OCI-LY7 (cell line): ENCODE measurements around the gene URB2. TPM values are rescaled to one million over a fixed set of nuclear protein-coding genes. Genes with fewer than 3 reads are reported as not detected.

Source experiments
- BruUV-seq: library from RNA; stranded (reverse); fragments of 400-500 nt; replicated peaks from 2 replicates; lab custom pipeline; 2021; lab: Mats Ljungman, UMichigan
- CTCF ChIA-PET: fragments of 300-600 bp; sonication (Branson Sonifier 250); formaldehyde crosslinking; loops from one replicate; lab custom pipeline; 2022; ENCODE audit warnings: antibody characterized with exemption; ENCODE audit not compliant: unreplicated experiment; lab: Charles Lee
- POLR2A ChIA-PET: fragments of 300-600 bp; sonication (Branson Sonifier 250); formaldehyde crosslinking; loops from one replicate; lab custom pipeline; 2022; ENCODE audit warnings: antibody characterized with exemption; lab: Charles Lee
- DNase-seq: peaks from one replicate; pipeline ENCODE4 v3.0.0-alpha.2; 2015; ENCODE audit warnings: low spot score
- H2AFZ ChIP-seq: fragments of 200-600 bp; sonication (generic), shearing (Covaris generic); 2 replicates; pipeline ENCODE4 v1.6.1; 2014; ENCODE audit warnings: mild to moderate bottlenecking, antibody characterized with exemption, low read length, moderate library complexity
- H3K27ac ChIP-seq: fragments of 200-600 bp; sonication (generic); 2 replicates; pipeline ENCODE4 v1.5.1; 2014; ENCODE audit warnings: mixed run types, low read depth, mild to moderate bottlenecking, moderate library complexity, low read length, inconsistent platforms; ENCODE audit not compliant: poor library complexity, severe bottlenecking
- H3K36me3 ChIP-seq: fragments of 200-600 bp; sonication (generic); 2 replicates; pipeline ENCODE4 v1.6.1; 2014; ENCODE audit warnings: mild to moderate bottlenecking, antibody characterized with exemption, low read length, moderate library complexity, mixed read lengths; ENCODE audit not compliant: insufficient read depth
- H3K4me1 ChIP-seq: fragments of 200-600 bp; sonication (generic); 2 replicates; pipeline ENCODE4 v1.5.1; 2014; ENCODE audit warnings: mild to moderate bottlenecking, low read length; ENCODE audit not compliant: insufficient read depth, poor library complexity, severe bottlenecking
- H3K4me2 ChIP-seq: fragments of 200-600 bp; sonication (generic); 2 replicates; pipeline ENCODE4 v1.6.1; 2014; ENCODE audit warnings: mild to moderate bottlenecking, low read length
- H3K4me3 ChIP-seq: fragments of 200-600 bp; sonication (generic); 2 replicates; pipeline ENCODE4 v1.5.1; 2014; ENCODE audit warnings: mild to moderate bottlenecking, low read depth, low read length; ENCODE audit not compliant: poor library complexity, severe bottlenecking
- H3K79me2 ChIP-seq: fragments of 200-600 bp; sonication (generic); 2 replicates; pipeline ENCODE4 v1.6.1; 2016; ENCODE audit warnings: low read depth, mild to moderate bottlenecking, low read length, moderate library complexity, mixed read lengths; ENCODE audit not compliant: insufficient read depth
- H3K9me2 ChIP-seq: fragments of 200-600 bp; sonication (generic); 2 replicates; pipeline ENCODE4 v1.6.1; 2016; ENCODE audit warnings: mild to moderate bottlenecking, low read length, mixed read lengths; ENCODE audit not compliant: insufficient read depth
- H3K9me3 ChIP-seq: fragments of 200-600 bp; sonication (generic); 2 replicates; pipeline ENCODE4 v1.6.1; 2014; ENCODE audit warnings: mild to moderate bottlenecking, mixed run types, low read length, mixed read lengths
- H4K20me1 ChIP-seq: fragments of 200-600 bp; sonication (generic); 2 replicates; pipeline ENCODE4 v1.6.1; 2014; ENCODE audit warnings: mild to moderate bottlenecking, antibody characterized with exemption, low read length, moderate library complexity, mixed read lengths; ENCODE audit not compliant: insufficient read depth
- EZH2phosphoT487 ChIP-seq: fragments of 200-600 bp; sonication (generic); IDR thresholded peaks from 2 replicates; pipeline ENCODE4 v1.6.1; 2018; ENCODE audit warnings: low read depth, borderline replicate concordance, mild to moderate bottlenecking, mixed run types, antibody characterized with exemption, low read length, moderate library complexity, mixed read lengths
- intact Hi-C: fragments of 100-400 bp; cut with micrococcal nuclease; formaldehyde crosslinking; loops from one replicate; pipeline ENCODE4 v1.10.0; 2022; ENCODE audit not compliant: unreplicated experiment
- total RNA-seq, 2 experiments: library from RNA; depleted of rRNA in 1 of 2; stranded (reverse); fragments of >200 nt in 1 of 2; shearing (Covaris generic) in 1 of 2; gene quantifications; 2 replicates each; pipeline ENCODE4 v1.2.3, GENCODE V29; 2014 to 2022
- TF ChIP-seq, protein P1 (sequence below): fragments of 200-600 bp; sonication (generic); conservative IDR thresholded peaks from 2 replicates; pipeline ENCODE4 v1.5.1; 2014; ENCODE audit warnings: mild to moderate bottlenecking, antibody characterized with exemption, low read length, moderate library complexity, mixed read lengths

URB2 gene
- total RNA-seq, 2 experiments from 2014 or later, result 25.1 to 30.2 TPM

DNA sequence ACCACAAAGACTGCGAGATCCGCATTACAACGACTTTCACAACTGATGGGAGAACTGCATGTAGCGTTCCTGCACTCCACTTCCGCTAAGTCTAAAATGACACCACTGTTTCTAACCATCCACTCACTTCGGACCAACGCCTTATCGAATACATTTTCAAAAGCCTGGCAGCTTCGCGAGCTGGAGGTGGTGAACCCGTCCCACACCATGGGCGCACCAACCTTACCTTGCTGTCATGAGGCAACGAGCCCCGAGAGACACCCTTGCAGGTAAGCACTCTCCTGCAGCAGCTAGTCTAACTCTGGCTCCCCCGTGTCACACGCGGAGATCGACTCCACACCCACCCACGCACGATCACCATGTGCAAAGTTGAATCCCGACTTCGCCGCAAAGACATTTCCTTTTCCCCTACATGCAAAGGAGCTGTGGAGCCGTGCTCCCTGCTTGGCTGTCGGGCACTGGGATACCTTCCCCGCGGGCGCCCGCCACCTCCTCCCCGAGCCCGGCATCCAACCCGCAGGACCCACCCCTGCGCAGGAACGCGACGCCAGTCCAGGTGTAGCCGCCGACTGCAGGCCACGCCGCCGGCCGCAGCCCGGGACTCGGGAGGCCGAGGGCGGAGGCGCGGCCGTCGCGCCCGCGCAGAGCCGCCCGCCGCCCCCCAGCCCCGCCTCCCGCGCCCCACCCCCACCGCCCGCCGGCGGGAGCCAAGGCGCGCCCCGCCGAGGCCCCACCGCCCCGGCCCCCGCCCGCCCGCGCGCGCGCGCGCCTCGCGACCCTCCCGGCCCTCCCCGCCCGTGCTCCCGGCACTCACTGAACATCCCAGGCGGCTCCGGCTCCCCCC, 754 bp upstream of the URB2 start:
- Histone ChIP-seq H3K4me3 (peak overlapping the region; percentile 91), H3K27ac (peak overlapping the region; percentile 49), H3K79me2 (peaks cover 93% of the 10 kb centered on the region), H3K4me1 (peaks cover 30% of the 10 kb centered on the region), H2AFZ (peak overlapping the region; percentile 61; the same call in 1 of the 2 replicates), H4K20me1 (peaks cover 44% of the 10 kb centered on the region; the same call in 1 of the 2 replicates), H3K36me3 (peaks cover 35% of the 10 kb centered on the region), H3K9me3 (no peaks in the 10 kb centered on the region), H3K4me2 (peak overlapping the region; percentile 91), H3K9me2 (no peaks in the 10 kb centered on the region)
- ChIA-PET POLR2A (interaction anchor here (0.6 to 1.8 kb wide), 3 partner anchors 60 to 581 kb away, joined by 3 to 10 read pairs (median 4); partner anchors contain the start of gene ABCB10), CTCF (no interaction called here)
- TF ChIP-seq EZH2phosphoT487, result no peak
- TF ChIP-seq, protein P1, sequence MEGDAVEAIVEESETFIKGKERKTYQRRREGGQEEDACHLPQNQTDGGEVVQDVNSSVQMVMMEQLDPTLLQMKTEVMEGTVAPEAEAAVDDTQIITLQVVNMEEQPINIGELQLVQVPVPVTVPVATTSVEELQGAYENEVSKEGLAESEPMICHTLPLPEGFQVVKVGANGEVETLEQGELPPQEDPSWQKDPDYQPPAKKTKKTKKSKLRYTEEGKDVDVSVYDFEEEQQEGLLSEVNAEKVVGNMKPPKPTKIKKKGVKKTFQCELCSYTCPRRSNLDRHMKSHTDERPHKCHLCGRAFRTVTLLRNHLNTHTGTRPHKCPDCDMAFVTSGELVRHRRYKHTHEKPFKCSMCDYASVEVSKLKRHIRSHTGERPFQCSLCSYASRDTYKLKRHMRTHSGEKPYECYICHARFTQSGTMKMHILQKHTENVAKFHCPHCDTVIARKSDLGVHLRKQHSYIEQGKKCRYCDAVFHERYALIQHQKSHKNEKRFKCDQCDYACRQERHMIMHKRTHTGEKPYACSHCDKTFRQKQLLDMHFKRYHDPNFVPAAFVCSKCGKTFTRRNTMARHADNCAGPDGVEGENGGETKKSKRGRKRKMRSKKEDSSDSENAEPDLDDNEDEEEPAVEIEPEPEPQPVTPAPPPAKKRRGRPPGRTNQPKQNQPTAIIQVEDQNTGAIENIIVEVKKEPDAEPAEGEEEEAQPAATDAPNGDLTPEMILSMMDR, result no peak
- intact Hi-C loops, result loop anchor here (5.0 kb wide), 1 partner anchor 283 kb away; the partner anchor contains the start of gene CCSAP
- peak; percentile 61 for DNase-seq
- BruUV-seq, result no TSS peak

DNA sequence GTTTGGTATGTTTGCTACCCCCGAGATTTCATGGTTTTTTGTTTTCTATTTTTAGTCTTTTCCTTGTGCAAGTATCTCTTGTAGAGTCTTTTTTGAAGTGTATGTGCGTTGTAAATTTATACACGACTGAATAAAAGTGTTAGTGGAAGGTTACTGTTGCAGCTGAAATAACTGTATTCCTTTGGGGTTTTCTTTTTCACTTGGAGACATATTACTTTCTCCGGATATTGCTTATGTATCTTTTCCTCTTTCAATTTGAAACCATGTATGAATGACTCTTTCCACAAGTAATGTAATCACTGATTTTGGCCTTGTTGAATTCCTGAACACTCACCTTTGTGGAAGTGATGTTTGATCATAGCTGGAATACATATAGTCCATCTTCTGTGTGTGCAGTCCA, 956 bp downstream of the URB2 start:
- DNase-seq, result no peak
- POLR2A ChIA-PET, result interaction anchor here (0.7 to 0.8 kb wide), 2 partner anchors 68 to 594 kb away, joined by 4 to 5 read pairs; partner anchors contain the start of gene ABCB10
- CTCF ChIA-PET, result no interaction called here
- no peaks in the 10 kb centered on the region for H3K9me2 ChIP-seq
- H3K4me2 ChIP-seq, result peak overlapping the region; percentile 73
- H3K27ac ChIP-seq, result peak overlapping the region; percentile 57
- no peak overlapping the region for H2AFZ ChIP-seq
- peak overlapping the region; percentile 89 for H3K4me3 ChIP-seq
- TF ChIP-seq, protein P1, result no peak
- no peak for TF ChIP-seq EZH2phosphoT487
- H3K36me3 ChIP-seq, result peaks cover 40% of the 10 kb centered on the region
- peaks cover 93% of the 10 kb centered on the region for H3K79me2 ChIP-seq
- H4K20me1 ChIP-seq, result peaks cover 39% of the 10 kb centered on the region; the same call in 1 of the 2 replicates
- intact Hi-C loops, result loop anchor here (5.0 kb wide), 1 partner anchor 285 kb away; the partner anchor contains the start of gene CCSAP
- H3K9me3 ChIP-seq, result no peaks in the 10 kb centered on the region
- BruUV-seq, result TSS peak; percentile 65
- H3K4me1 ChIP-seq, result peaks cover 30% of the 10 kb centered on the region
